C4-2B (cell line): ENCODE measurements around the gene OR2F2.

Source experiments
- CTCF ChIP-seq: fragments of 450-650 bp; conservative IDR thresholded peaks from 2 replicates; pipeline ENCODE4 v1.5.1; 2017; ENCODE audit warnings: mild to moderate bottlenecking
- ZFX ChIP-seq: fragments of 450-650 bp; IDR thresholded peaks from 2 replicates; pipeline ENCODE4 v1.6.1; 2017

- no peak for TF ChIP-seq CTCF
- no peak for TF ChIP-seq ZFX
Observed at GRCh38 chr7:143889068-143889467, 46.0 kb upstream of the OR2F2 start.
